ENCODE results near the gene TMEM200A.

- no peak for TF ChIP-seq CTCF (IDR thresholded peaks at IDR 0.05)
- TF ChIP-seq POLR2A (IDR thresholded peaks at IDR 0.05): no peak
Measured at GRCh38 chr6:130371921-130372420, 6.2 kb downstream of the TMEM200A start.

Measured in testis (tissue), 2 donors.